ENCODE results near the gene KRT73. TPM values are rescaled to one million over a fixed set of nuclear protein-coding genes. Genes with fewer than 3 reads are reported as not detected.

The KRT73 gene
- polyA plus RNA-seq, 1 experiment = not detected

- Histone ChIP-seq H3K9me3 (ENCODE audit: control insufficient read depth, insufficient read depth, low read length) (no peaks in the 10 kb centered on the region), H3K27ac (ENCODE audit: low read depth, low read length) (no peak overlapping the region), H3K27me3 (ENCODE audit: control insufficient read depth, insufficient read depth, low read length) (peaks cover 14% of the 10 kb centered on the region), H3K4me3 (ENCODE audit: low read depth, low read length) (no peak overlapping the region)
- ChIA-PET CTCF (no interaction called here), POLR2A (no interaction called here)
- DNase-seq (ENCODE audit: low read depth, low spot score) = no peak
- no peak for TF ChIP-seq CTCF (IDR thresholded peaks at IDR 0.05; ENCODE audit: low read depth, low read length)
These were observed 41.0 kb upstream of the KRT73 start for GRCh38 chr12:52659395-52659794.

- no peak overlapping the region for H3K4me3 ChIP-seq (ENCODE audit: low read depth, low read length)
- H3K27me3 ChIP-seq (ENCODE audit: control insufficient read depth, insufficient read depth, low read length) = peaks cover 14% of the 10 kb centered on the region
- H3K9me3 ChIP-seq (ENCODE audit: control insufficient read depth, insufficient read depth, low read length) = no peaks in the 10 kb centered on the region
- ChIA-PET CTCF (no interaction called here), POLR2A (no interaction called here)
- TF ChIP-seq CTCF (IDR thresholded peaks at IDR 0.05; ENCODE audit: low read depth, low read length) = no peak
- no peak overlapping the region for H3K27ac ChIP-seq (ENCODE audit: low read depth, low read length)
- DNase-seq (ENCODE audit: low read depth, low spot score) = no peak
These were observed 39.8 kb upstream of the KRT73 start for GRCh38 chr12:52658196-52658595.

- ChIA-PET CTCF (no interaction called here), POLR2A (no interaction called here)
- Histone ChIP-seq H3K27me3 (ENCODE audit: control insufficient read depth, insufficient read depth, low read length) (peaks cover 12% of the 10 kb centered on the region), H3K27ac (ENCODE audit: low read depth, low read length) (no peak overlapping the region), H3K4me3 (ENCODE audit: low read depth, low read length) (no peak overlapping the region), H3K9me3 (ENCODE audit: control insufficient read depth, insufficient read depth, low read length) (no peaks in the 10 kb centered on the region)
- DNase-seq (ENCODE audit: low read depth, low spot score) = no peak
- no peak for TF ChIP-seq CTCF (IDR thresholded peaks at IDR 0.05; ENCODE audit: low read depth, low read length)
These were observed 39.0 kb upstream of the KRT73 start for GRCh38 chr12:52657250-52657902.

GRCh38 chr12:52656616-52657015, 38.3 kb upstream of the KRT73 start:
- no peak for TF ChIP-seq CTCF (IDR thresholded peaks at IDR 0.05; ENCODE audit: low read depth, low read length)
- CTCF ChIA-PET = no interaction called here
- Histone ChIP-seq H3K27ac (ENCODE audit: low read depth, low read length) (no peak overlapping the region), H3K27me3 (ENCODE audit: control insufficient read depth, insufficient read depth, low read length) (peaks cover 11% of the 10 kb centered on the region), H3K4me3 (ENCODE audit: low read depth, low read length) (no peak overlapping the region), H3K9me3 (ENCODE audit: control insufficient read depth, insufficient read depth, low read length) (peaks cover 4% of the 10 kb centered on the region; the same call in 1 of the 2 replicates)
- DNase-seq (ENCODE audit: low read depth, low spot score) = no peak
- POLR2A ChIA-PET = no interaction called here

GRCh38 chr12:52655720-52656124, 37.4 kb upstream of the KRT73 start:
- Histone ChIP-seq H3K27ac (ENCODE audit: low read depth, low read length) (no peak overlapping the region), H3K27me3 (ENCODE audit: control insufficient read depth, insufficient read depth, low read length) (peaks cover 13% of the 10 kb centered on the region), H3K4me3 (ENCODE audit: low read depth, low read length) (no peak overlapping the region), H3K9me3 (ENCODE audit: control insufficient read depth, insufficient read depth, low read length) (peaks cover 5% of the 10 kb centered on the region; the same call in 1 of the 2 replicates)
- CTCF ChIA-PET = interaction anchor here (0.6 kb wide), 1 partner anchor 28 kb away, joined by 3 read pairs; no protein-coding TSS in a partner anchor
- no peak for DNase-seq (ENCODE audit: low read depth, low spot score)
- no peak for TF ChIP-seq CTCF (IDR thresholded peaks at IDR 0.05; ENCODE audit: low read depth, low read length)
- POLR2A ChIA-PET = interaction anchor here (0.6 kb wide), 1 partner anchor 426 kb away, joined by 4 read pairs; no protein-coding TSS in a partner anchor
